ENCODE measurements around the gene ADGRG3. TPM values are rescaled to one million over a fixed set of nuclear protein-coding genes. Genes with fewer than 3 reads are reported as not detected.
"Not testable (repeated sequence)": the region's sequence is repeated elsewhere in the genome, so short reads cannot be mapped to it uniquely, and the experiment has no call there.

ADGRG3 gene
- total RNA-seq, 1 experiment from 2014 or later, result not detected

DNA sequence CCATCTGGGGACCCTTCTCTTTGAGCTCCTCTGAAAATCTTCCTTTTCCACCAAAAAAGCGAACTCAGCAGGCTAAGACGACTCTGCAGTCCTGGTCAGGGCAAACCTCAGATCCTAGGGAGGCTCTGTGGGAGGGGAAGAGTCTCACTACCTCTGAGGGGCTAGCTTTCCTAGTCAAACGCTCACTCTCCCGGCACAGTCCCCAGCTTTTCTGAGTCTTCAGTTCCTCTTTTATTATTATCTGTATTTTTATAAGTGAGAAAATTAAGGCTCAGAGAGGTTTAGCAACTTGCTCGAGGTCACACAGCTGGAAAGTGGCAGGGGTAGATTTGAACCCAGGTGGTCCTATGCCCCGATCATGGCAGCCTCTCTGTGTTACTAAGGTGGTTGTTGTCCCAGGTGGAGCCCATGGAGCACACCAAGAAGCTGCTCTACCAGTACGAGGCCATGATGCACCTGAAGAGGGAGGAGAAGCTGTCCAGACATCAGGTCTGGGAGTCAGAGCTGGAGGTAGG lies 58.4 kb downstream of the ADGRG3 start:
- peaks cover 50% of the 10 kb centered on the region for H3K27me3 Mint-ChIP-seq (ENCODE audit: unreplicated experiment)
- TF ChIP-seq, protein P1, sequence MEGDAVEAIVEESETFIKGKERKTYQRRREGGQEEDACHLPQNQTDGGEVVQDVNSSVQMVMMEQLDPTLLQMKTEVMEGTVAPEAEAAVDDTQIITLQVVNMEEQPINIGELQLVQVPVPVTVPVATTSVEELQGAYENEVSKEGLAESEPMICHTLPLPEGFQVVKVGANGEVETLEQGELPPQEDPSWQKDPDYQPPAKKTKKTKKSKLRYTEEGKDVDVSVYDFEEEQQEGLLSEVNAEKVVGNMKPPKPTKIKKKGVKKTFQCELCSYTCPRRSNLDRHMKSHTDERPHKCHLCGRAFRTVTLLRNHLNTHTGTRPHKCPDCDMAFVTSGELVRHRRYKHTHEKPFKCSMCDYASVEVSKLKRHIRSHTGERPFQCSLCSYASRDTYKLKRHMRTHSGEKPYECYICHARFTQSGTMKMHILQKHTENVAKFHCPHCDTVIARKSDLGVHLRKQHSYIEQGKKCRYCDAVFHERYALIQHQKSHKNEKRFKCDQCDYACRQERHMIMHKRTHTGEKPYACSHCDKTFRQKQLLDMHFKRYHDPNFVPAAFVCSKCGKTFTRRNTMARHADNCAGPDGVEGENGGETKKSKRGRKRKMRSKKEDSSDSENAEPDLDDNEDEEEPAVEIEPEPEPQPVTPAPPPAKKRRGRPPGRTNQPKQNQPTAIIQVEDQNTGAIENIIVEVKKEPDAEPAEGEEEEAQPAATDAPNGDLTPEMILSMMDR (IDR thresholded peaks at IDR 0.05; ENCODE audit: unreplicated experiment), result no peak
- no peaks in the 10 kb centered on the region for H3K4me1 Mint-ChIP-seq (ENCODE audit: low read depth, unreplicated experiment)
- BruUV-seq (replicated peaks), result no TSS peak
- no peak for DNase-seq
- H3K27ac Mint-ChIP-seq (ENCODE audit: unreplicated experiment), result no peak overlapping the region
- no peak overlapping the region for H3K4me3 Mint-ChIP-seq (ENCODE audit: low read depth, unreplicated experiment)
- CTCF ChIA-PET, result no interaction called here
- H3K36me3 Mint-ChIP-seq (ENCODE audit: insufficient read depth, unreplicated experiment), result no peaks in the 10 kb centered on the region
- intact Hi-C loops (cut with micrococcal nuclease; ENCODE audit: unreplicated experiment), result no loop called here
- H3K9me3 Mint-ChIP-seq (ENCODE audit: low read depth, unreplicated experiment), result no peaks in the 10 kb centered on the region

DNA sequence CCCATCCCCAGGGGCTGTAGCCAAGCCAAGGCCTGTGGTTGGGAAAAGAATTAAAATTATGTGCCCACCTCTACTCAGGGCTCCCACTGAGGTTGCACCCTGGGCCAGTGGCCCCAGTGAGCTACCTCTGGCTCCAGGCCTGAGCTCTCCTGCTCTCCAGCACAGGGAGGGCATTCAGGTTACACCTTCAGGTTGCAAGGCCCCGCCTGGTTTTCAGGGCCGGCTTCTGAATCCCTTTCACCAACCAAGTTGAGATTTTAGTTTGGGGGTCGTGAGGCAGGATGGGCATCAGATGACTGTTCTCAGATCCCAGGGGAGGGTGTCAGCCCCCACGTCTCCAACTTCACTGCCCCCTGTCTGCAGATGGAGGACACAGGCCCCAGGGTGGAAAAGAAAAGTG lies 59.5 kb downstream of the ADGRG3 start:
- CTCF ChIA-PET, result no interaction called here
- BruUV-seq (replicated peaks), result no TSS peak
- no peak overlapping the region for H3K27ac Mint-ChIP-seq (ENCODE audit: unreplicated experiment)
- no peak overlapping the region for H3K4me3 Mint-ChIP-seq (ENCODE audit: low read depth, unreplicated experiment)
- no peak for DNase-seq
- TF ChIP-seq, protein P1 (IDR thresholded peaks at IDR 0.05; ENCODE audit: unreplicated experiment), result no peak
- H3K4me1 Mint-ChIP-seq (ENCODE audit: low read depth, unreplicated experiment), result no peaks in the 10 kb centered on the region
- no peaks in the 10 kb centered on the region for H3K9me3 Mint-ChIP-seq (ENCODE audit: low read depth, unreplicated experiment)
- no peaks in the 10 kb centered on the region for H3K36me3 Mint-ChIP-seq (ENCODE audit: insufficient read depth, unreplicated experiment)
- intact Hi-C loops (cut with micrococcal nuclease; ENCODE audit: unreplicated experiment), result no loop called here
- peaks cover 55% of the 10 kb centered on the region for H3K27me3 Mint-ChIP-seq (ENCODE audit: unreplicated experiment)

DNA sequence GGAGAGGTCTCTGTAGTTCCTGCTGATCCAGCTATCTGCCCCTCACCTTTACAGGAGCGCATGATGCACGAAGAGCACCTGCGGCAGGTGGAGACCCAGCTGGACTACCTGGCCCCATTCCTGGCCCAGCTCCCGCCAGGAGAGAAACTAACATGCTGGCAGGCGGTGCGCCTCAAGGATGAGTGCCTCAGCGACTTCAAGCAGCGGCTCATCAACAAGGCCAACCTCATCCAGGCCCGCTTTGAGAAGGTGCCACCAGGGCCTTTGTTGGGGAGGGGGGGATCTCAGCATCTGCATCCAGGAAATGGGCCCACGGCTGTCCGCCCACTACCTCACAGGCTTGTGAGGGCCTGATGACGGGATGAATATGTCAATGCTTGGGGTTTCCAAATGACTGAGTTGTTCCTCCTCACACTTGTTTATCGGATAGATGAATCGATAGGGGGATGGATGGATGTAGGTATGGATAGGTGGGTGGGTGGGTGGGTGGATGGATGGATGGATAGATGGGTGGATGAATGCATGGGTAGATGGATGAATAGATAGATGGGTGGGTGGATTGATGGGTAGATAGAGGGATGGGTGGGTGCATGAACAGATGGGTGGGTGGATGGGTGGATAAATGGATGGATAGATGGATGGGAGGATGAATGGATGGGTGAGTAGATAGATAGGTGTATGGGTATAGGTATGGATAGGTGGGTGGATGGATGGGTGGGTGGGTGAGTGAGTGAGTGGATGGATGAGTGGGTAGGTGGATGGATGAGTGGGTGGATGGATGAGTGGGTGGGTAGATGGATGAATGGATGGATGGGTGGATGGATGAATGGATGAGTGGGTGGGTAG lies 60.5 kb downstream of the ADGRG3 start:
- Mint-ChIP-seq H3K9me3 (ENCODE audit: low read depth, unreplicated experiment) (no peaks in the 10 kb centered on the region), H3K4me3 (ENCODE audit: low read depth, unreplicated experiment) (no peak overlapping the region), H3K27ac (ENCODE audit: unreplicated experiment) (no peak overlapping the region), H3K27me3 (ENCODE audit: unreplicated experiment) (peaks cover 55% of the 10 kb centered on the region), H3K4me1 (ENCODE audit: low read depth, unreplicated experiment) (no peaks in the 10 kb centered on the region), H3K36me3 (ENCODE audit: insufficient read depth, unreplicated experiment) (no peaks in the 10 kb centered on the region)
- intact Hi-C loops (cut with micrococcal nuclease; ENCODE audit: unreplicated experiment), result no loop called here
- TF ChIP-seq, protein P1 (IDR thresholded peaks at IDR 0.05; ENCODE audit: unreplicated experiment), result no peak
- no TSS peak for BruUV-seq (replicated peaks)
- no peak for DNase-seq
- CTCF ChIA-PET, result no interaction called here

DNA sequence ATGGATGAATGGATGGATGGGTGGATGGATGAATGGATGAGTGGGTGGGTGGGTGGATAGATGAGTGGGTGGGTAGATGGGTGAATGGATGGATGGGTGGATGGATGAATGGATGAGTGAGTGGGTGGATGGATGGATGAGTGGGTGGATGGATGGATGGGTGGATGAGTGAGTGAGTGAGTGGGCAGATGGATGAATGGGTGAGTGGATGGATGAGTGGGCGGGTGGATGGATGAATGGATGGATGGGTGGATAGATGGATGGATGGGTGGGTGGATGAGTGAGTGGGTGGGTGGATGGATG lies 61.0 kb downstream of the ADGRG3 start:
- H3K4me1 Mint-ChIP-seq (ENCODE audit: low read depth, unreplicated experiment), result no peaks in the 10 kb centered on the region
- intact Hi-C loops (cut with micrococcal nuclease; ENCODE audit: unreplicated experiment), result no loop called here
- H3K27ac Mint-ChIP-seq (ENCODE audit: unreplicated experiment), result no peak overlapping the region
- no peak for DNase-seq
- H3K27me3 Mint-ChIP-seq (ENCODE audit: unreplicated experiment), result peaks cover 55% of the 10 kb centered on the region
- CTCF ChIA-PET, result no interaction called here
- H3K36me3 Mint-ChIP-seq (ENCODE audit: insufficient read depth, unreplicated experiment), result peaks cover under 1% of the 10 kb centered on the region
- no peak overlapping the region for H3K4me3 Mint-ChIP-seq (ENCODE audit: low read depth, unreplicated experiment)
- no TSS peak for BruUV-seq (replicated peaks)
- no peaks in the 10 kb centered on the region for H3K9me3 Mint-ChIP-seq (ENCODE audit: low read depth, unreplicated experiment)
- TF ChIP-seq, protein P1 (IDR thresholded peaks at IDR 0.05; ENCODE audit: unreplicated experiment), result no peak

DNA sequence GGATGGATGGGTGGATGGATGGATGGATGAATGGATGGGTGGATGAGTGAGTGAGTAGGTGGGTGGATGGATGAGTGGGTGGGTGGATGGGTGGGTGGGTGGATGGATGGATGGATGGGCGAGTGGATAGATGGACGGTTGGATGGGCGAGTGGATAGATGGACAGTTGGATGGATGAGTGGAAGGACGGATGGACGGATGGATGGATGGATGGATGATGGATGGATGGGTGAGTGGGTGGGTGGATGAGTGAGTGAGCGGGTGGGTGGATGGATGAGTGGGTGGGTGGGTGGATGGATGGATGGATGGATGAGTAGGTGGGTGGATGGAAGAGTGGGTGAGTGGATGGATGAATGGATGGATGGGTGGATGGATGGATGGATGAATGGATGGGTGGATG lies 61.7 kb downstream of the ADGRG3 start:
- H3K9me3 Mint-ChIP-seq (ENCODE audit: low read depth, unreplicated experiment); H3K27ac Mint-ChIP-seq (ENCODE audit: unreplicated experiment); CTCF ChIA-PET; H3K36me3 Mint-ChIP-seq (ENCODE audit: insufficient read depth, unreplicated experiment); DNase-seq; H3K4me1 Mint-ChIP-seq (ENCODE audit: low read depth, unreplicated experiment); BruUV-seq (replicated peaks); H3K4me3 Mint-ChIP-seq (ENCODE audit: low read depth, unreplicated experiment): not testable (repeated sequence)
- H3K27me3 Mint-ChIP-seq (ENCODE audit: unreplicated experiment), result peaks cover 55% of the 10 kb centered on the region
- intact Hi-C loops (cut with micrococcal nuclease; ENCODE audit: unreplicated experiment), result loop anchor here (10.0 kb wide), 1 partner anchor 395 kb away; the partner anchor contains the start of gene CFAP20

Measured in Calu3 (cell line).